IPS DF 6.9 (cell line): ENCODE data around the gene TLL2.

ENCODE experiments used
- DNase-seq: peaks from one replicate; pipeline ENCODE4 v3.0.0-alpha.2; 2013; ENCODE audit warnings: low read depth, low spot score
- H3K27ac ChIP-seq: one replicate; pipeline ENCODE4 v1.5.1; 2013; ENCODE audit warnings: low read length, control low read depth
- H3K27me3 ChIP-seq: 2 replicates; pipeline ENCODE4 v1.6.1; 2013; ENCODE audit warnings: mild to moderate bottlenecking, low read length; ENCODE audit not compliant: control insufficient read depth, insufficient read depth
- H3K36me3 ChIP-seq: 2 replicates; pipeline ENCODE4 v1.6.1; 2013; ENCODE audit warnings: low read length; ENCODE audit not compliant: control insufficient read depth, insufficient read depth
- H3K4me1 ChIP-seq: 2 replicates; pipeline ENCODE4 v1.6.1; 2013; ENCODE audit warnings: low read length; ENCODE audit not compliant: control insufficient read depth, insufficient read depth
- H3K4me3 ChIP-seq: 2 replicates; pipeline ENCODE4 v1.5.1; 2013; ENCODE audit warnings: mild to moderate bottlenecking, low read length
- H3K9me3 ChIP-seq: 2 replicates; pipeline ENCODE4 v1.6.1; 2013; ENCODE audit warnings: low read length, inconsistent platforms; ENCODE audit not compliant: control insufficient read depth, insufficient read depth
- WGBS: extraction: QIAGEN DNeasy Blood & Tissue Kit; methylation state at CpG from one replicate; pipeline ENCODE4 v1.1.7; 2013; ENCODE audit warnings: mixed read lengths, missing lambda C conversion rate; ENCODE audit not compliant: insufficient read length, insufficient coverage; 5-methylcytosine and 5-hydroxymethylcytosine counted together

The TLL2 gene

DNA sequence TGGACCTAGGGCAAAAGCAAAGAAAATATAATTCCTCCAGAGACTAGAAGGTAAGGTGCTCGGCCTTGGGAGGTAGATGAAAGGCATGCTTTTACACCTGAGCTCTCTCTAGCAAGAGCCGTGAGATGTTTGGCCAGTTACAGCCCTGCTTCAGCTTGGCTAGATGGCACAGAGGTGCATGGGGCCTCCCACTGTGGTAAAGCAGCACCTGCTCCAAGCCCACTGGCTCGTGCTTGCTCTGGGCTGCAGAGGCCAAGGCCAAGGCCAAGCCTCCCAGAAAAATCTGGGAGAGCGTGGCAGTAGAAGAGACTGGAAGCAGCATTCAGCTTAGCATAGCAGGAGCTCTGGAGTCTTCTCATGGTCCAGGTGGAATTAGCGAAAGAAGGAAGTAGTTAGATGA is 123.9 kb downstream of the TLL2 start:
- H3K9me3 ChIP-seq: no peaks in the 10 kb centered on the region
- H3K4me1 ChIP-seq: no peaks in the 10 kb centered on the region
- no peaks in the 10 kb centered on the region for H3K27me3 ChIP-seq
- DNase-seq: no peak
- no peak overlapping the region for H3K4me3 ChIP-seq
- no peak overlapping the region for H3K27ac ChIP-seq
- no CpG with 5 or more reads among the region's 5 CpGs for WGBS
- H3K36me3 ChIP-seq: no peaks in the 10 kb centered on the region

DNA sequence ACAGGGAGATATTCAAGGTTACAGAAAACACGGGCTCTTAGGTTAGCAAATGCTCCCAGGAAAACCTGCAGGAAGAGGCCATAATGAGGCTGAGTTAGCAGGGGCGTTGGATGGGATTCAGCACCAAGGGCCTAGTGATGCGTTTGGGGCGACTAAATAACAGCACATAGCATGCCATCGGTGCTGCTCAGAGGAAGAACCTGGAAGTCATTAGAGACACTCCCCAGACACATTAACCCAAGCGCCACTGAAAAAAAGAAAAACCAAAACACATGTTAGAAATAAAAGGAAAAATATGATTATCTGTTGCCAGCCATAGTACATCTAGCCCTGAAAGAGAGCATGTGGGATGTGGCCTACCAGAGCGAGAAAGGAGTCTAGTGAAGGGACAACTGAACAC is 126.1 kb downstream of the TLL2 start:
- no peak overlapping the region for H3K27ac ChIP-seq
- WGBS: no CpG with 5 or more reads among the region's 7 CpGs
- no peak overlapping the region for H3K4me3 ChIP-seq
- H3K27me3 ChIP-seq: no peaks in the 10 kb centered on the region
- DNase-seq: no peak
- H3K36me3 ChIP-seq: no peaks in the 10 kb centered on the region
- no peaks in the 10 kb centered on the region for H3K4me1 ChIP-seq
- no peaks in the 10 kb centered on the region for H3K9me3 ChIP-seq

DNA sequence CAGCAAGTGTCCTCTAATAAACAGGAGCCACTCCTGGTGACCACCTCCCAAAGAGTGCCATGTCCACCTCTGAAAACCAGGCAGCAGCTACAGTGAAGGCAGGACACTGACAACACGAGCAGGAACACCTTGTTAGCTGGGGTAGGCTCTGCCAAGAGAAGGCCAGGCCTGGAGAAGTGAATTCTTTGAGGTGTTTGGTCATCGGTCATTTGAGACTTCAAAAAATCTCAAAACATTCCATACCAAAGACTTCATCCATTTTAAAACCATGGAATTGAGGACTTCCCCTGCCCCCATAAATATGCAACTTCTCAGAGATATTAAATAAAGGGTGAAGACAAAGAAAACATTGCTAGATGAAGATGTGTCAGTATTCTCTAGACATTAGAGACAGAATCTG is 126.6 kb downstream of the TLL2 start:
- Histone ChIP-seq H3K4me3 (no peak overlapping the region), H3K9me3 (no peaks in the 10 kb centered on the region), H3K4me1 (no peaks in the 10 kb centered on the region), H3K27ac (no peak overlapping the region), H3K36me3 (no peaks in the 10 kb centered on the region), H3K27me3 (no peaks in the 10 kb centered on the region)
- WGBS: no CpG with 5 or more reads among the region's 2 CpGs
- no peak for DNase-seq

- Histone ChIP-seq H3K4me3 (no peak overlapping the region), H3K4me1 (no peaks in the 10 kb centered on the region; the same call in 1 of the 2 replicates), H3K9me3 (no peaks in the 10 kb centered on the region), H3K27ac (no peak overlapping the region), H3K27me3 (no peaks in the 10 kb centered on the region), H3K36me3 (no peaks in the 10 kb centered on the region)
- no peak for DNase-seq
- WGBS: no CpG with 5 or more reads among the region's 25 CpGs
Measured at GRCh38 chr10:96384506-96384905, 129.2 kb downstream of the TLL2 start.

DNA sequence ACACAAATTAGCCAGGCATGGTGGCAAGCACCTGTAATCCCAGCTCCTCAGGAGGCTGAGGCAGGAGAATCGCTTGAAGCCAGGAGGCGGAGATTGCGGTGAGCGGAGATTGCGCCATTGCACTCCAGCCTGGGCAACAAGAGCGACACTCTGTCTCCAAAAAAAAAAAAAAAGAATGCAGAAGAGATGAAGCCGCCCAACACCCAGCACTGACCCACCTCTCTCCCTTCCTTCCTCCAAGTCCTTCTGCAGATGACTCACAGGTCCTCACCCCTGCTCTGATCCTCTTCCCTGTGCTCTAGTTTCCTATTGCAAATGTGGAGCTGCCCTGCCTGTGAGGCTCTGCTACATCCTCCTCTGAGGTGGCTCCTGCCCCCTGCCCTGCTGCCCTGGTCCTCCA is 132.9 kb downstream of the TLL2 start:
- no peaks in the 10 kb centered on the region for H3K36me3 ChIP-seq
- no peaks in the 10 kb centered on the region for H3K27me3 ChIP-seq
- DNase-seq: no peak
- no peaks in the 10 kb centered on the region; the same call in 1 of the 2 replicates for H3K4me1 ChIP-seq
- WGBS: no CpG with 5 or more reads among the region's 7 CpGs
- no peak overlapping the region for H3K4me3 ChIP-seq
- no peaks in the 10 kb centered on the region for H3K9me3 ChIP-seq
- no peak overlapping the region for H3K27ac ChIP-seq

- no peak for DNase-seq
- H3K4me3 ChIP-seq: no peak overlapping the region
- H3K27ac ChIP-seq: no peak overlapping the region
- WGBS: no CpG with 5 or more reads among the region's 8 CpGs
- no peaks in the 10 kb centered on the region for H3K9me3 ChIP-seq
- H3K36me3 ChIP-seq: no peaks in the 10 kb centered on the region
- peaks cover 3% of the 10 kb centered on the region for H3K4me1 ChIP-seq
- H3K27me3 ChIP-seq: no peaks in the 10 kb centered on the region
Measured at GRCh38 chr10:96379758-96380157, 134.0 kb downstream of the TLL2 start.

DNA sequence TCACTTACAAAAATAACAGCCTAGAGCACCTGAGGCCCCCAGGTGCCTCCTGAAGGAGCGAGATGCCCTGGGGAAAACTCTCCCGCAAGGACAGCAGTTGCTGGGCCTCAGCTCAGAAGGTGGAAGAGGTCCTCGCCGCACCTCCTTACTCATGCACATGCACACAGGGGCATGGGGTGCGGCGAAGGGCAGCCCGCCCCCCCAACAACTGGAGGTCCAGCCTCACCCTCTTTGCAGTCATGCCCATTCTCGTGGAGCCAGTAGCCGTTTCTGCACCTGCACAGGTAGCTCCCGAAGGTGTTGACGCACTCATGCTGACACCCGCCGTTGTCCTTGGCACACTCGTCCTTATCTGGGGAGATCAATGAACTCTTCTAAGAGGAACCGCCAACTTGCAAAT is 135.0 kb downstream of the TLL2 start:
- Histone ChIP-seq H3K4me3 (no peak overlapping the region), H3K27ac (no peak overlapping the region), H3K27me3 (no peaks in the 10 kb centered on the region), H3K36me3 (no peaks in the 10 kb centered on the region), H3K9me3 (no peaks in the 10 kb centered on the region), H3K4me1 (peaks cover 5% of the 10 kb centered on the region)
- DNase-seq: no peak
- WGBS: no CpG with 5 or more reads among the region's 15 CpGs

- Histone ChIP-seq H3K36me3 (no peaks in the 10 kb centered on the region), H3K4me1 (peaks cover 5% of the 10 kb centered on the region), H3K4me3 (no peak overlapping the region), H3K9me3 (no peaks in the 10 kb centered on the region), H3K27me3 (no peaks in the 10 kb centered on the region), H3K27ac (no peak overlapping the region)
- WGBS: no CpG with 5 or more reads among the region's 6 CpGs
- no peak for DNase-seq
Measured at GRCh38 chr10:96377816-96378294, 135.9 kb downstream of the TLL2 start.

- Histone ChIP-seq H3K4me1 (peaks cover 5% of the 10 kb centered on the region), H3K36me3 (no peaks in the 10 kb centered on the region), H3K27ac (no peak overlapping the region), H3K4me3 (no peak overlapping the region), H3K9me3 (no peaks in the 10 kb centered on the region), H3K27me3 (no peaks in the 10 kb centered on the region)
- WGBS: no CpG with 5 or more reads among the region's 7 CpGs
- no peak for DNase-seq
Measured at GRCh38 chr10:96376483-96376882, 137.2 kb downstream of the TLL2 start.

DNA sequence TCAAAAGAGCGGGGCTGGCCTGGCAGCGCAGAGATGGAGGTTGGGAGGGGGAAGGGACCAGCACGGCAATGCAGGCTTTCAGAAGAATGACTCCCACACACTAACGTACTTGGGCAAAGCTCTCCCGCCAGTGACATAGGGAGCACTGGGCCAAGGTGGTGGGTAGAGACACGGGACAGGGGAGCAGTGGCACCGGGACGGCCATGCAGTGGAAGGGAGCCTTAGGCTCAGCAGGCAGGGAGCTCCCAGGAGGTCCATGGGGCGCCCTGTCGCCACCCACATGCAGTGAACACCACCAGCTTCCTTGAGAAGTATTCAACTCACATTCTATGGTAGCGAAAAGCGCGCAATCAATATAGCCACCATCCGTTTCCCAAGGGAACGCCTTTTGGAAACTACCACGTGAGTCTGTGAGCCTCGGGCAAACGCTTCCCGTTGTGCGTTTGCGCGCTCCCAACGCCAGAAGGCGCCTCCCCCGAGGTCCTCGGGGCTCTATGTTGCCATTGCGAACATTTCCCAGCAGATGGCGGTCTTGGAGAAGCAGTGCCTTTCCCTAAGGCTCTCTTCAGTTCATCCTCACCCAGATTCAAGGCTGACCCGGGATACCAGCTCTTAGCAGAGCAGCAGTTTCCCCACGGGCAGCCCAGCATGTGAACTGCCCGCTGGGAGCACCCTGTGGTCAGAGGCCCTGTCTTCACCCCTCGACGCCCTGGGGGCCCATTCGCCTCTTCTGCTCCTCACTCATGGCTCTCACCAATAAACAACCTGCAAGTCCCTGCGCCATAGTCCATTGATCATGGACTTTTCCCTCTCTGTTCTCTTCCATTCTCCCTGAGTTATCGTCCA is 138.5 kb downstream of the TLL2 start:
- Histone ChIP-seq H3K9me3 (no peaks in the 10 kb centered on the region), H3K27me3 (no peaks in the 10 kb centered on the region), H3K4me1 (peaks cover 5% of the 10 kb centered on the region), H3K4me3 (peak overlapping the region; percentile 23; the same call in 1 of the 2 replicates), H3K27ac (no peak overlapping the region), H3K36me3 (no peaks in the 10 kb centered on the region)
- WGBS: no CpG with 5 or more reads among the region's 36 CpGs
- DNase-seq: peak; percentile 76

- no peak overlapping the region; the same call in 1 of the 2 replicates for H3K4me3 ChIP-seq
Measured at GRCh38 chr10:96374639-96374984, 139.1 kb downstream of the TLL2 start.

More at GRCh38 chr10:96374639-96374984, 139.1 kb downstream of the TLL2 start:
- H3K36me3 ChIP-seq: no peaks in the 10 kb centered on the region
- H3K27me3 ChIP-seq: no peaks in the 10 kb centered on the region
- no CpG with 5 or more reads among the region's 9 CpGs for WGBS
- peaks cover 5% of the 10 kb centered on the region for H3K4me1 ChIP-seq
- no peaks in the 10 kb centered on the region for H3K9me3 ChIP-seq
- no peak overlapping the region for H3K27ac ChIP-seq
- DNase-seq: no peak
